ENCODE measurements around the gene SCARB1.

DNA sequence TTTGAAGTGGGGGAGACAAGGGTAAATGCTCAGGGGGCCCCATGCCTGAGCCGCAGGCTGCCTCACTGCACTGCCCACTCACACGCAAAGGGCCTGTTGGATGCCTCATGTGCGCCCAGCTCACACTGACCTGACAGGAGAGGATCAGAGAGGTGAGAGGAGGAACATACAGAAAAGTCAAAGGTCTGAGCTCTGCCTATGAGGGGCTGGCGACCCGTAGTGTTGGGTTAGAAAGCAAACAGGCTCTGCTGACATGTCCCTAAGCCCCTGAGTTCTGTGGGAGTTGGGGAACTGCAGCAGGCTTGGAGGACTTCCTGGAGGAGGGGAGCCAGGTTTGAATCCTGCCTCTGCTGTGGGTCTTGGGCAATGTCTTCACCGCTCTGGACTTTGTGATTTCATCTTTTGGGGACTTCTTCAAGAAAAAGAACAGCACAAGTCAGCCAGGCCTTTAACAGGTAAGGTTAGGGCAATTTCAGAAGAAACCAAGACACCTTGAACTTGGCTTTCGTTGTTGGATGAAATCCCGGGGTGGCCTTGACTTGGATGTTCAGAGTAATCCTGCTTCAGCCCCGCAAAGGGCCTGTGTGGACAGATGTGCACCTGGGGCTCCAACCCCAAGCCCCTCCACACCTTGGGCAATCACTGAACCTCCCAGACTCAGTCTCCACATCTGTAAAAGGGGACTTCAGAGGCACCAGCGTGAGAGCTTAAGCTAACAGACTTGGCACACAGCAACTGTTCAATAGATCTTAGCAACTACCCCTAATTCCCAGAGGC is 116.8 kb downstream of the SCARB1 start:
- TF ChIP-seq CTCF (IDR thresholded peaks at IDR 0.05): no peak
- no peak for TF ChIP-seq EZH2 (IDR thresholded peaks at IDR 0.05)

Measured in neural progenitor cell (in vitro differentiated cells).